Measurements from ENCODE around the gene HCFC2. TPM values are rescaled to one million over a fixed set of nuclear protein-coding genes. Genes with fewer than 3 reads are reported as not detected.

Gene HCFC2
- total and polyA plus RNA-seq, 9 of the 15 experiments (the other 6 are each of a cell fraction or from before 2014, with no cell fraction given), result 1.2 to 6.5 (median 3.8) TPM

- no peak for TF ChIP-seq MYBL2 (IDR thresholded peaks at IDR 0.05; ENCODE audit: low read depth)
- TF ChIP-seq MYBL2 (CRISPR knock-in tag; IDR thresholded peaks at IDR 0.05; ENCODE audit: borderline replicate concordance), result no peak
- TF ChIP-seq FUS (optimal IDR thresholded peaks at IDR 0.05; ENCODE audit: low read depth, low read length), result no peak
- TF ChIP-seq SAP30 (IDR thresholded peaks at IDR 0.05; ENCODE audit: borderline replicate concordance, insufficient read depth, low read depth, low read length, poor library complexity, severe bottlenecking), result peak; percentile 99
- TF ChIP-seq ZNF444 (CRISPR knock-in tag; IDR thresholded peaks at IDR 0.05), result no peak
- peak; percentile 89 for TF ChIP-seq TAF9B (IDR thresholded peaks at IDR 0.05; ENCODE audit: partially characterized antibody)
- peak; percentile 72 for TF ChIP-seq NFIC (IDR thresholded peaks at IDR 0.05)
- 0 out of 2 replicates have a peak, but pooled peaks have one; percentile 48 for TF ChIP-seq CREM (IDR thresholded peaks at IDR 0.05; ENCODE audit: low read depth)
- TF ChIP-seq NR2C2 (CRISPR knock-in tag; IDR thresholded peaks at IDR 0.05), result no peak
- peak; percentile 76 for TF ChIP-seq NR2C2 (tag; IDR thresholded peaks at IDR 0.05)
- peak in 1 of 2 experiments; percentile 76; a peak in 1 of 4 replicates for TF ChIP-seq KDM4B (IDR thresholded peaks at IDR 0.05; ENCODE audit: borderline replicate concordance in 2 of 2, low read depth in 1 of 2)
- 0 out of 4 replicates have a peak, but pooled peaks of 1 of the 2 experiments have one; percentile 22 for TF ChIP-seq ZMIZ1 (IDR thresholded peaks at IDR 0.05; ENCODE audit: low read depth in 2 of 2, low read length in 2 of 2)
- no peak for TF ChIP-seq PATZ1 (CRISPR knock-in tag; IDR thresholded peaks at IDR 0.05; ENCODE audit: borderline replicate concordance)
- TF ChIP-seq MNT (conservative IDR thresholded peaks at IDR 0.05), result peak; percentile 97 to 99
- no peak for TF ChIP-seq MEF2D (tag; conservative IDR thresholded peaks at IDR 0.05; ENCODE audit: low read depth)
- no peak for TF ChIP-seq ZNF764 (CRISPR knock-in tag; IDR thresholded peaks at IDR 0.05; ENCODE audit: low read depth)
- no peak for TF ChIP-seq HLTF (IDR thresholded peaks at IDR 0.05)
- peak; percentile 26; the same call in 1 of the 2 replicates for TF ChIP-seq NCOA1 (IDR thresholded peaks at IDR 0.05; ENCODE audit: low read depth)
- no peak for TF ChIP-seq POU5F1 (IDR thresholded peaks at IDR 0.05; ENCODE audit: borderline replicate concordance, low read depth, low read length, partially characterized antibody)
- no peak for TF ChIP-seq SRSF1 (IDR thresholded peaks at IDR 0.05; ENCODE audit: low read depth, low read length)
Measured at GRCh38 chr12:104064031-104064841, at the start of gene HCFC2 (continued).
